T-helper 17 cell (primary cell): ENCODE results near the gene SPATA17. TPM values are rescaled to one million over a fixed set of nuclear protein-coding genes. Genes with fewer than 3 reads are reported as not detected.
A peak's percentile ranks its signal among the peaks of the same experiment; 100 is the strongest.
"Not testable (repeated sequence)": the region's sequence is repeated elsewhere in the genome, so short reads cannot be mapped to it uniquely, and the experiment has no call there.

Experiments used
- ATAC-seq: fragments of 150-1000 bp; cut with Tn5 transposase; 2 replicates; pipeline ENCODE4 v1.10.0; 2021; ENCODE audit warnings: mild to moderate bottlenecking, moderate library complexity
- DNase-seq, 3 donors: peaks; one replicate each; pipeline versions ENCODE4 v3.0.0 to v3.0.0-alpha.2; 2020 to 2021
- H3K9me3 ChIP-seq: one replicate; pipeline ENCODE4 v1.7.0; 2013; ENCODE audit warnings: low read length, mild to moderate bottlenecking; ENCODE audit not compliant: control insufficient read depth, poor library complexity, severe bottlenecking
- H3K27ac Mint-ChIP-seq: one replicate; pipeline ENCODE4 v1.8.0; 2022; ENCODE audit warnings: mild to moderate bottlenecking, moderate library complexity, mixed read lengths
- H3K27me3 Mint-ChIP-seq: one replicate; pipeline ENCODE4 v1.8.0; 2022; ENCODE audit warnings: mixed read lengths
- H3K36me3 Mint-ChIP-seq: one replicate; pipeline ENCODE4 v1.8.0; 2022; ENCODE audit warnings: low read depth, mixed read lengths
- H3K4me1 Mint-ChIP-seq: one replicate; pipeline ENCODE4 v1.8.0; 2022; ENCODE audit warnings: mild to moderate bottlenecking, mixed read lengths
- H3K4me3 Mint-ChIP-seq: one replicate; pipeline ENCODE4 v1.8.0; 2022; ENCODE audit warnings: mild to moderate bottlenecking, moderate library complexity, mixed read lengths
- total RNA-seq, 4 donors: library from RNA in 2 of 4; stranded (reverse) in 2 of 4; gene quantifications; one replicate each; pipeline ENCODE4 v1.2.3 and lab custom pipeline; 2022 to 2026

Gene SPATA17, protein sequence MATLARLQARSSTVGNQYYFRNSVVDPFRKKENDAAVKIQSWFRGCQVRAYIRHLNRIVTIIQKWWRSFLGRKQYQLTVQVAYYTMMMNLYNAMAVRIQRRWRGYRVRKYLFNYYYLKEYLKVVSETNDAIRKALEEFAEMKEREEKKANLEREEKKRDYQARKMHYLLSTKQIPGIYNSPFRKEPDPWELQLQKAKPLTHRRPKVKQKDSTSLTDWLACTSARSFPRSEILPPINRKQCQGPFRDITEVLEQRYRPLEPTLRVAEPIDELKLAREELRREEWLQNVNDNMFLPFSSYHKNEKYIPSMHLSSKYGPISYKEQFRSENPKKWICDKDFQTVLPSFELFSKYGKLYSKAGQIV
- total RNA-seq: not detected
- 0.23 to 0.35 reads per million in 2 donors for total RNA-seq (lab: John Stamatoyannopoulos, UW)

DNA sequence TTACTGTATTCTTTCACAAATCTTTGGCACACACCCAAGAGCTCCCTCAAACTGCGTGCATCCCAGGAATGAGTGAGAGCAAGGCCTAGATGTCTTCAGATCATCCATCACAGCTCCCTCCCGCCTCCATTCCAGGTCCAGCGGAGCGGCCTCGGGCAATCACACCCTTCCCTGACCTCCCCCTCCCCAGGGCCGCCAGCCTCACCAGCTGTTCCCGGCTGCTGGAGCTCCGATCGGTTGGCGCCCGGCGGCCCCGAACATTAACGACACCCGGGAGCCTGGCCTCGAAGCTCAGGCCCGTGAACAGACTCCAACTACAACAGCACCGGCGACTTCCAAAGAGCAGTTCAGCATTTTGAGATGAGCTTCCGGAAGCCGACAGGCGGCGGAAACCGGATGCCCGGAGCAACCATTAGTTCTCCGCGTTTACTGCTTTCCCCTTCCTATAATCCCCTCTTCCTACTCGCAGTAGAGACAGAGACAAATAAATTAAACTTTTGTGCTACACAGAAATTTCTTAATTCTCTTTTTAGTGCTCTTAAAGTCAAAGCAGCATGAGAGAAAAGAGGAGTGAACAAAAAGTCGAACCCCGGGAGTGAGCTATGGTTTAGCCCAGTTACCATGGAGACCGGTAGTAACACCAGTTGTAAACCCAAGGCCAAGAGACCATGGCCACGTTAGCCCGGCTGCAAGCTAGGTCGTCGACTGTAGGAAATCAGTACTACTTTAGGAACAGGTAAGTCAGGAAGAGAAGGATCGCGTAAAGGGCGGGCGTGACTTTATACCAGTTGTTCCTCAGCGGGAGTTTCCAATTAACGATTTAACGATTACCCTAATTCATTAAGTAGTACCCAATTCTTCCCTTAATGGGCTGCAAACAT lies at the start of gene SPATA17, which contains the start of gene GPATCH2:
Gene SPATA17, plus strand, starts transcription at position 634 of the 881 bp plus-strand sequence. Its CDS starts 35 bp downstream, at position 669.
Gene GPATCH2, minus strand, starts transcription at position 380 of the 881 bp plus-strand sequence. Its CDS starts 119 bp downstream, at position 261.
- no peaks in the 10 kb centered on the region for H3K9me3 ChIP-seq
- ATAC-seq: peak; percentile 90
- peaks cover 2% of the 10 kb centered on the region for H3K36me3 Mint-ChIP-seq
- peak within 1 kb of the TSS; percentile 97 for H3K4me3 Mint-ChIP-seq
- peak; percentile 57 to 68 (median 63) for DNase-seq
- peak within 1 kb of the TSS; percentile 100 for H3K27ac Mint-ChIP-seq
- peaks cover 18% of the 10 kb centered on the region for H3K27me3 Mint-ChIP-seq
- H3K4me1 Mint-ChIP-seq: peaks cover 21% of the 10 kb centered on the region

- H3K9me3 ChIP-seq, ATAC-seq, H3K27ac Mint-ChIP-seq, H3K4me1 Mint-ChIP-seq, H3K36me3 Mint-ChIP-seq, H3K4me3 Mint-ChIP-seq, H3K27me3 Mint-ChIP-seq, DNase-seq: not testable (repeated sequence)
Measured at GRCh38 chr1:217584286-217584811, 46.8 kb upstream of the SPATA17 start.

DNA sequence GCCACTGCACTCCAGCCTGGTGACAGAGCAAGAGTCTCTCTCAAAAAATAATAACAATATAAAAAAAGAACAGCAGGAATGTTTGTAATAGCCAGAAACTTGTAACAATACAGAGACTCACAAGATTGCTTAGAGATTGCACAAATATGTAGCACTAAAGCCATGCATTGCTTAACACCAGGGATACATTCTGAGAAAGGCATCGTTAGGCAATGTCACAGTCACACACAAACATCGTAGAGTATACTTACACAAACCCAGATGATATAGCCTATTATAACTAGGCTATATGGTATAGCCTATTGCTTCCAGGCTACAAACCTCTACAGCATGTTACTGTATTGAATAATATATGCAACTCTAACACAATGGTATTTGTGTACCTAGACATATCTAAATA lies 45.6 kb upstream of the SPATA17 start:
- Mint-ChIP-seq H3K27me3 (no peaks in the 10 kb centered on the region), H3K27ac (no peak overlapping the region), H3K36me3 (peaks cover 4% of the 10 kb centered on the region), H3K4me1 (peaks cover 2% of the 10 kb centered on the region), H3K4me3 (no peak overlapping the region)
- DNase-seq: no peak
- H3K9me3 ChIP-seq: no peaks in the 10 kb centered on the region
- ATAC-seq: no peak

GRCh38 chr1:217586586-217586985 lies 44.6 kb upstream of the SPATA17 start:
- Mint-ChIP-seq H3K36me3 (peaks cover 4% of the 10 kb centered on the region), H3K27ac (peak overlapping the region; percentile 16), H3K27me3 (no peaks in the 10 kb centered on the region), H3K4me1 (peaks cover 5% of the 10 kb centered on the region), H3K4me3 (no peak overlapping the region)
- no peaks in the 10 kb centered on the region for H3K9me3 ChIP-seq
- ATAC-seq: no peak
- DNase-seq: no peak

DNA sequence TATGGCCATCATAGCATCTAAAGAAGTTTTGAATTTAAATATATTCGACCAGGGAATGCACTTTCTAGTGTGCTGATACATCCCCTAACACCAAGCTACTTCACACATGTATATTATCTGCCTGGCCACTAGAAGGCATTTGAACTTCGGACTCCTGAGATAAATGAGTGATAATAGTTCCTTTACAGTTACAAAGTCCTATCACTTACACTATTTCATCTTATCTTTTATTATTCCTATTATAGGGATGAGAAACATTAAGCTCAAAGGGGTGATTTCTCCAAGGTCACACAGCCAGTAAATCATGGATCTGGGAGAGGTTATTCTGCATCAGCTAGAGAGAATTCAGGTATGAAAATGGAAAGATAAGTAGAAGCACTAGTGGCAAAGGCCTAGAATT lies 40.5 kb upstream of the SPATA17 start:
- H3K36me3 Mint-ChIP-seq: no peaks in the 10 kb centered on the region
- H3K27ac Mint-ChIP-seq: no peak overlapping the region
- no peaks in the 10 kb centered on the region for H3K27me3 Mint-ChIP-seq
- no peak overlapping the region for H3K4me3 Mint-ChIP-seq
- DNase-seq: no peak
- peaks cover 3% of the 10 kb centered on the region for H3K4me1 Mint-ChIP-seq
- no peak for ATAC-seq
- no peaks in the 10 kb centered on the region for H3K9me3 ChIP-seq

DNA sequence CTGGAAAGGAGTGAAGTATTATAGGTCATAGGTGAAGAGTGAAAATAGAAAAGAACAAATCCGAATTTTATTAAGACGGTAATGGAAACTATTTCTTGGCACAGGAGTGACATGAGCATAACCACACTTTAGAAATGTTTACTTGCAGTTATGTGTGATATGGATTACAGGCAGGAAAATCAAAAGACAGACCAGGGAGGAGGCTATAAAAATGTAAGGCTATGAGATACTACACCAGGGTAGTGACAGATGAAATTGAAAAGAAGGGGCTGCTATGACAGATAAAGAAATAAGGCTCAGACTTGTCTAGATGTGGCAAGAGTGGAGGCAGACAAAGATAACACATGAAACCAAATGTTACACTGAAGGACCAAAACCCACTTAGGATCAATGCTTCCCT lies 32.0 kb upstream of the SPATA17 start:
- H3K36me3 Mint-ChIP-seq: peaks cover 8% of the 10 kb centered on the region
- no peak overlapping the region for H3K27ac Mint-ChIP-seq
- DNase-seq (no peak), ATAC-seq (no peak)
- no peak overlapping the region for H3K4me3 Mint-ChIP-seq
- no peaks in the 10 kb centered on the region for H3K9me3 ChIP-seq
- H3K4me1 Mint-ChIP-seq: peaks cover 5% of the 10 kb centered on the region
- no peaks in the 10 kb centered on the region for H3K27me3 Mint-ChIP-seq

GRCh38 chr1:217602380-217602779 lies 28.8 kb upstream of the SPATA17 start:
- peaks cover 3% of the 10 kb centered on the region for H3K4me1 Mint-ChIP-seq
- no peak for ATAC-seq
- no peaks in the 10 kb centered on the region for H3K9me3 ChIP-seq
- no peak overlapping the region for H3K4me3 Mint-ChIP-seq
- peaks cover 6% of the 10 kb centered on the region for H3K36me3 Mint-ChIP-seq
- H3K27ac Mint-ChIP-seq: no peak overlapping the region
- DNase-seq: no peak
- no peaks in the 10 kb centered on the region for H3K27me3 Mint-ChIP-seq

DNA sequence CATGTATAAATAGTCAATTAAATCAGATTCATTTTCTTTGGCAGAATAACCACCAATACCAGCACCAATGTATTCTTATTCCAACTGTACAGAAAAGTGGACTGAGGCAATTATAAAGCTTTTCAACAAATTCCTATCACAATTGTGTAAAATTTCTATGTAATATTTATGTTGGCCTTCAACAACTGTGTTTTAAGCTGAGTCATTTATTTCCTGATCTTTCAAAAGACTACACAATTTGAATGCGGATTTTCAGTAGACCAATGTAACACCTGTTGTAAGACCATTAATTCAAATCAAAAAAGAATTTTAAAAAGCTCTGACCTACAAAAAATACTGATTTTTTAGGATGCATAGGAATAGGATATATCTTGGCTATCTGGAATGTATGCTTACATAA lies 25.8 kb upstream of the SPATA17 start:
- H3K27me3 Mint-ChIP-seq: no peaks in the 10 kb centered on the region
- no peaks in the 10 kb centered on the region for H3K36me3 Mint-ChIP-seq
- H3K4me3 Mint-ChIP-seq: no peak overlapping the region
- no peaks in the 10 kb centered on the region for H3K9me3 ChIP-seq
- DNase-seq (no peak), ATAC-seq (no peak)
- peaks cover 3% of the 10 kb centered on the region for H3K4me1 Mint-ChIP-seq
- no peak overlapping the region for H3K27ac Mint-ChIP-seq

GRCh38 chr1:217614200-217614712 lies 16.9 kb upstream of the SPATA17 start:
- Mint-ChIP-seq H3K36me3 (peaks cover 11% of the 10 kb centered on the region), H3K4me1 (peaks cover 16% of the 10 kb centered on the region), H3K27me3 (no peaks in the 10 kb centered on the region), H3K4me3 (no peak overlapping the region), H3K27ac (no peak overlapping the region)
- no peak for ATAC-seq
- no peaks in the 10 kb centered on the region for H3K9me3 ChIP-seq
- DNase-seq: no peak

GRCh38 chr1:217617126-217617525 lies 14.0 kb upstream of the SPATA17 start:
- H3K36me3 Mint-ChIP-seq: peaks cover 16% of the 10 kb centered on the region
- no peaks in the 10 kb centered on the region for H3K27me3 Mint-ChIP-seq
- no peak for DNase-seq
- no peak for ATAC-seq
- H3K9me3 ChIP-seq: no peaks in the 10 kb centered on the region
- H3K4me1 Mint-ChIP-seq: peaks cover 28% of the 10 kb centered on the region
- no peak overlapping the region for H3K4me3 Mint-ChIP-seq
- no peak overlapping the region for H3K27ac Mint-ChIP-seq

- H3K9me3 ChIP-seq: no peaks in the 10 kb centered on the region
- H3K27me3 Mint-ChIP-seq: no peaks in the 10 kb centered on the region
- peak overlapping the region; percentile 12 for H3K27ac Mint-ChIP-seq
- peaks cover 27% of the 10 kb centered on the region for H3K4me1 Mint-ChIP-seq
- no peak for ATAC-seq
- H3K36me3 Mint-ChIP-seq: peaks cover 18% of the 10 kb centered on the region
- DNase-seq: no peak
- no peak overlapping the region for H3K4me3 Mint-ChIP-seq
Measured at GRCh38 chr1:217620814-217621213, 10.3 kb upstream of the SPATA17 start.

DNA sequence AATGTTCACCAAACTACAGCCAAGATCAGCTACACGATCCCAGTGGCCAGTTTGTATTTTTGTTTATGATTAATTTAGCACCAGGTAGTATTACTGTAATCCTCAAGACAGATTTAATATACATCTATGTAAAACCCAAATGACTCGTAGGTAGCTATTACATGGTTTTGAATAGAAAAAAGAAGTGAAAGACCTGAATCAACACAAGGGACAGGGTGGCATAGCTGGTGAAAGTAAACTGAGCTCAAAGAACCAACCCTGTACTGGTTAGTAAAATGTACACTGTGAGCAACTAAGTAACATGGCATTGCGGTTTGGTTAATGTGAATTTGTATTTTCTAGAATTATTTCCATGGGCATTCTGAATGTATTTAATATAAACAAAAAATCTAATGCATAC lies 9.1 kb upstream of the SPATA17 start:
- H3K4me3 Mint-ChIP-seq: no peak overlapping the region
- H3K4me1 Mint-ChIP-seq: peaks cover 20% of the 10 kb centered on the region
- H3K36me3 Mint-ChIP-seq: peaks cover 12% of the 10 kb centered on the region

DNA sequence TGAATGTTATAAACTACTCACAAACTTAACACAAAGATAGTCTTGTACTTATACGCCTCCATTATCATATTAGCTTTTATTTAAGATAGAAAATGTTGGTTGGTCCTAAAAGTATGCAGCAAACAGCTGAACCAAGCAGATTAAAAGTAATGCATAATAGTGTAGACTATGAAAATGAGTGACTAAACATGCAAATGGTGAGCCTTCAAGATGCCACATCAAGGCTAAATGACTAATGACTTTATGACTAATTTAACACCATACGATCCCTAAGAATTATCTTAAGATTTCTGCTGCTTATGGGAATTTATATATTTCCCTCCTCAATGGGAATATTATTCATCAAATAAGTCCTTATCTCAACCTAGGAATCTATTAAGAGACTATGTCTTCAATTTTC lies 4.8 kb upstream of the SPATA17 start:
- H3K36me3 Mint-ChIP-seq: peaks cover 4% of the 10 kb centered on the region
- H3K27ac Mint-ChIP-seq: no peak overlapping the region
- ATAC-seq (no peak), DNase-seq (no peak)
- no peaks in the 10 kb centered on the region for H3K27me3 Mint-ChIP-seq
- H3K4me3 Mint-ChIP-seq: no peak overlapping the region
- no peaks in the 10 kb centered on the region for H3K9me3 ChIP-seq
- H3K4me1 Mint-ChIP-seq: peaks cover 29% of the 10 kb centered on the region

More for the DNA sequence above, 9.1 kb upstream of the SPATA17 start:
- ATAC-seq: no peak
- Mint-ChIP-seq H3K27ac (no peak overlapping the region), H3K27me3 (no peaks in the 10 kb centered on the region)
- DNase-seq: no peak
- no peaks in the 10 kb centered on the region for H3K9me3 ChIP-seq
